SK-N-SH treated with all-trans-retinoic acid at 6 μM for 48 hours (cell line): ENCODE measurements around the gene CA5B.

Experiments
- ARNTL ChIP-seq: fragments of 450-650 bp; formaldehyde crosslinking; IDR thresholded peaks from 2 replicates; pipeline ENCODE4 v1.5.0; 2020; ENCODE audit warnings: low read depth, mild to moderate bottlenecking, moderate library complexity, borderline replicate concordance
- ISL1 ChIP-seq: fragments of 250-450 bp; sonication (Bioruptor Pico); IDR thresholded peaks from 2 replicates; pipeline ENCODE4 v2.1.2; 2022; ENCODE audit warnings: mild to moderate bottlenecking, moderate library complexity
- OSR1 ChIP-seq: fragments of 250-450 bp; sonication (Bioruptor Pico); IDR thresholded peaks from 2 replicates; pipeline ENCODE4 v1.8.0; 2022; ENCODE audit warnings: moderate library complexity, mild to moderate bottlenecking, inconsistent platforms
- PATZ1 ChIP-seq: fragments of 250-450 bp; sonication (Bioruptor Pico); IDR thresholded peaks from 2 replicates; pipeline ENCODE4 v1.8.0; 2020; ENCODE audit warnings: mild to moderate bottlenecking, moderate library complexity, borderline replicate concordance
- POU6F1 ChIP-seq: fragments of 250-450 bp; sonication (Bioruptor Pico); IDR thresholded peaks from 2 replicates; pipeline ENCODE4 v1.8.0; 2021; ENCODE audit warnings: low read depth, mild to moderate bottlenecking, moderate library complexity, borderline replicate concordance
- PPARA ChIP-seq: fragments of 250-450 bp; sonication (Bioruptor Pico); IDR thresholded peaks from 2 replicates; pipeline ENCODE4 v1.5.0; 2020; ENCODE audit warnings: mild to moderate bottlenecking, borderline replicate concordance
- RARB ChIP-seq: fragments of 250-450 bp; sonication (Bioruptor Pico); IDR thresholded peaks from 2 replicates; pipeline ENCODE4 v1.8.0; 2021; ENCODE audit warnings: mild to moderate bottlenecking, moderate library complexity
- SNAI2 ChIP-seq: fragments of 250-450 bp; sonication (Bioruptor Pico); IDR thresholded peaks from 2 replicates; pipeline ENCODE4 v1.5.0; 2020; ENCODE audit warnings: mild to moderate bottlenecking, moderate library complexity
- TCF4 ChIP-seq: fragments of 250-450 bp; sonication (Bioruptor Pico); IDR thresholded peaks from 2 replicates; pipeline ENCODE4 v1.8.0; 2021; ENCODE audit warnings: mild to moderate bottlenecking, moderate library complexity, borderline replicate concordance
- TSHZ2 ChIP-seq: fragments of 250-450 bp; sonication (Bioruptor Pico); IDR thresholded peaks from 2 replicates; pipeline ENCODE4 v1.5.0; 2020; ENCODE audit warnings: mild to moderate bottlenecking, moderate library complexity
- ZC3H10 ChIP-seq: fragments of 250-450 bp; sonication (Bioruptor Pico); IDR thresholded peaks from 2 replicates; pipeline ENCODE4 v1.5.1; 2021; ENCODE audit warnings: mild to moderate bottlenecking, moderate library complexity
- ZFP3 ChIP-seq: fragments of 250-450 bp; sonication (Bioruptor Pico); IDR thresholded peaks from 2 replicates; pipeline ENCODE4 v1.5.0; 2020; ENCODE audit warnings: mild to moderate bottlenecking, moderate library complexity
- ZNF70 ChIP-seq: fragments of 450-650 bp; formaldehyde crosslinking; IDR thresholded peaks from 2 replicates; pipeline ENCODE4 v1.5.0; 2020; ENCODE audit warnings: mild to moderate bottlenecking, moderate library complexity

- no peak for TF ChIP-seq PATZ1 (CRISPR knock-in tag)
- no peak for TF ChIP-seq TCF4 (CRISPR knock-in tag)
- no peak for TF ChIP-seq ZFP3
- no peak for TF ChIP-seq ZNF70 (CRISPR knock-in tag)
- TF ChIP-seq ISL1: no peak
- TF ChIP-seq TSHZ2 (CRISPR knock-in tag): no peak
- no peak for TF ChIP-seq POU6F1 (CRISPR knock-in tag)
- no peak for TF ChIP-seq ARNTL (CRISPR knock-in tag)
- TF ChIP-seq SNAI2 (CRISPR knock-in tag): no peak
- TF ChIP-seq ZC3H10 (CRISPR knock-in tag): no peak
- no peak for TF ChIP-seq OSR1
- no peak for TF ChIP-seq RARB
- TF ChIP-seq PPARA (CRISPR knock-in tag): no peak
Measured at GRCh38 chrX:15748841-15749240, 10.8 kb downstream of the CA5B start.
